Adipocyte (in vitro differentiated cells): ENCODE data around the gene ATP8B4.
"Not testable (repeated sequence)": the region's sequence is repeated elsewhere in the genome, so short reads cannot be mapped to it uniquely, and the experiment has no call there.

ENCODE experiments used
- DNase-seq: peaks from one replicate; pipeline ENCODE4 v3.0.0-alpha.2; 2015; ENCODE audit warnings: low read depth
- H3K27me3 ChIP-seq: replicated peaks from 2 replicates; pipeline ENCODE4 v1.7.0; 2013; ENCODE audit warnings: mild to moderate bottlenecking, low read length, moderate library complexity; ENCODE audit not compliant: control insufficient read depth, insufficient read depth
- H3K36me3 ChIP-seq: 2 replicates; pipeline ENCODE4 v1.7.0; 2013; ENCODE audit warnings: low read length, mild to moderate bottlenecking, moderate library complexity; ENCODE audit not compliant: control insufficient read depth, insufficient read depth, severe bottlenecking
- H3K4me1 ChIP-seq: 2 replicates; pipeline ENCODE4 v1.7.0; 2013; ENCODE audit warnings: mild to moderate bottlenecking, low read length, moderate library complexity; ENCODE audit not compliant: control insufficient read depth, insufficient read depth
- H3K4me3 ChIP-seq: 2 replicates; pipeline ENCODE4 v1.7.0; 2013; ENCODE audit warnings: mild to moderate bottlenecking, low read length, moderate library complexity
- H3K9ac ChIP-seq: 2 replicates; pipeline ENCODE4 v1.7.0; 2013; ENCODE audit warnings: mild to moderate bottlenecking, low read length, moderate library complexity
- H3K9me3 ChIP-seq: 2 replicates; pipeline ENCODE4 v1.7.0; 2013; ENCODE audit warnings: mild to moderate bottlenecking, low read length, moderate library complexity; ENCODE audit not compliant: control insufficient read depth

ATP8B4 gene

DNA sequence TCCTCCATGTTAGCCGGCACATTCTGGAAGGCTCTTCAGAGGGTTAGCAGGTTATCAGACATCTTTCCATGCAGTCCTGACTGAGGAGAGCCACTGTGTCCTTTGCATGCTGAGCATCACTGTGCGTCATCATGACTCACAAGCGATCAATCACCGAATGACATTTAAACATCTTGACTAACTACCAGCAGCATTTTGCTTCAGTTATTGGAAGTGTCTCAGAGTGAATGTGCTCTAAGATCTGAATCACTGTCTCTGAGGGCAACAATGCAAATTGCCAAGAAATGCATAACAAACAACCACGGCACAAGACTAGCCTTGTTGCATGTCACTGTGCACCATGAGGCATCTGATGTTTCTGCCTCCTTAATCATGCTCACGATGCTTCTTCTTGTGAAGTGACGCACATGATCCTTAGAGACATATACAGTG lies 18.3 kb upstream of the ATP8B4 start:
- Histone ChIP-seq H3K4me3 (peak overlapping the region; percentile 47), H3K27me3 (no peaks in the 10 kb centered on the region), H3K36me3 (no peaks in the 10 kb centered on the region), H3K4me1 (peaks cover 43% of the 10 kb centered on the region), H3K9me3 (no peaks in the 10 kb centered on the region), H3K9ac (peak overlapping the region; percentile 74)
- DNase-seq: no peak

DNA sequence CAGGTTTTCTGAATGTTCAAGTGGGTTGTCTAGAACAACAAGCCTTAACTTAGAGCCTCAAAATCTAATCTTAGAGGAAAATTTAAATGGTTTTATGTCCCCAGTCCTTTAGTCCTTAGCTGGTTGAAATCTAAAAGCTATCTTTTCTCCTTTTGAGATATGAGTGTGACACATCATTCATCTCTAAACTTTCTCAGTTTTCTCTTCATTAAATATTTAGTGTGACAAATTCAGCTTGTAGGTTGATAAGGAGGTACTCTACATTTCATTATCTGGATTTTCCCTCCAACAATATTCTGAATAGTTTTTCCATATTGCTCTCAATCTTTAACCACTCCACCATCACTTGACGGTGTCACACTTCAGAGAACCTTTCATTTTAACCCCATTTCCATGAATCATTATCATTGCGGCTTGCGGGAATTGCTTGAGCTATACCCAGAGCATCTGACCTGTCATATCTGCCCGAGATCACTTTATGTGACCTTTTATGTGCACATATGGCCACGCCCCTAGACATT lies 16.1 kb upstream of the ATP8B4 start:
- no peaks in the 10 kb centered on the region for H3K9me3 ChIP-seq
- peak overlapping the region; percentile 74 for H3K9ac ChIP-seq
- no peaks in the 10 kb centered on the region for H3K27me3 ChIP-seq
- no peak for DNase-seq
- no peaks in the 10 kb centered on the region for H3K36me3 ChIP-seq
- peak overlapping the region; percentile 0 for H3K4me3 ChIP-seq
- H3K4me1 ChIP-seq: peaks cover 43% of the 10 kb centered on the region

DNA sequence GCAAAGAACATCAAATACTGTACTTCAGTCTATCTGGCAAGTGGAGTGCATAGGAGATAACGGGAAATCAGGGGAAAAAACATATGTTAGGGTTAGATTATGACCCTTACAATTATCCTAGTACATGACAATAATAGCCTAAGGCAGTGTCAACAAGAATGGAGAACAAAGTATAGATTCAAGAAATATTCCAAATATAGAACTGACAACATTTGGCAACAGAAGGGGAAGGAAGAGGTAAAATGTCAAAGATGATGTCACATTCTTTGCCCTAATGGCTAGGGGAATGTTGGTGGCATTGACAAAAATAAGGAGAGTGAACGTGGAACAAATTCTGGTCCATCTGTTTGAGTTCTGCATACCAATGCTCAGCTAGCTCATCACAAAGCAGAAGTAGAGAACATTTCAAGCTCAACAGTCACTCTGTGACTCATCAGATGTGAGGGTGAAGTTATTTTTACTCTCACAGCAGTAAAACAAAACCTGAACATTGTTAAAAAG lies 15.5 kb upstream of the ATP8B4 start:
- peak overlapping the region; percentile 45 for H3K4me3 ChIP-seq
- peak overlapping the region; percentile 74 for H3K9ac ChIP-seq
- DNase-seq: no peak
- no peaks in the 10 kb centered on the region for H3K9me3 ChIP-seq
- no peaks in the 10 kb centered on the region for H3K27me3 ChIP-seq
- peaks cover 43% of the 10 kb centered on the region for H3K4me1 ChIP-seq
- H3K36me3 ChIP-seq: no peaks in the 10 kb centered on the region

DNA sequence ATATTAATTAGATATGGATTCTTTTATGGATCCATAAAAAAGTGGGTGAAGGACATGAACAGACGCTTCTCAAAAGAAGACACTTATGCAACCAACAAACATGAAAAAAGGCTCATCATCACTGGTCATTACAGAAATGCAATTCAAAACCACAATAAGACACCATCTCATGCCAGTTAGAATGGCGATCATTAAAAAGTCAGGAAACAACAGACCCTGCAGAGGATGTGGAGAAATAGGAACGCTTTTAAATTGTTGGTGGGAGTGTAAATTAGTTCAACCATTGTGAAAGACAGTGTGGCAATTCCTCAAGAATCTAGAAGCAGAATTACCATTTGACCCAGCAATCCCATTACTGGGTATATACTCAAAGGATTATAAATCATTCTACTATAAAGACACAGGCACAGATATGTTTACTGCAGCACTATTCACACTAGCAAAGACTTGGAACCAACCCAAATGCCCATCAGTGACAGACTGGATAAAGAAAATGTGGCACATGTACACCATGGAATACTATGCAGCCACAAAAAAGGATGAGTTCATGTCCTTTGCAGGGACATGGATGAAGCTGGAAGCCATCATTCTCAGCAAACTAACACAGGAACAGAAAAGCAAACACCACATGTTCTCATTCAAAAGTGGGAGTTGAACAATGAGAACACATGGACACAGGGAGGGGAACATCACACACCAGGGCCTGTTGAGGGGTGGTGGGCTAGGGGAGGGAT lies 13.4 kb upstream of the ATP8B4 start:
- DNase-seq, H3K27me3 ChIP-seq, H3K4me3 ChIP-seq, H3K36me3 ChIP-seq, H3K9ac ChIP-seq, H3K9me3 ChIP-seq: not testable (repeated sequence)
- H3K4me1 ChIP-seq: peaks cover 36% of the 10 kb centered on the region

DNA sequence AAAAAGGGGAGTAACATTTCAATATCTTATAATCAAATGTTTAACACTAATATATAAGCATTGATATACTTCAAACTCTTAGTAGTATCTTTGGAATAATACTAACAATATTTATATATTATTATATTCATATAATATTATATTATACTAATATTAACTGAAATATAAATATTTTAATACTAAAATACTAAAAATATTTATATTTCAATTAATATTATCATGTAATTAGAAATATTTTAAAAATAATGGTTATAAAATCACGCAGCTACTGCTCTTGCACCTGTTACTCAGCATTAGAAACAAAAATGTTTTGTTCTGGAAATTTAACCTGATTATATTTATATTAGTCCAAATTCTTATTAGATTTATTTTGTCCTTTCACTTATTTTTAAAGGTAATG lies 12.6 kb upstream of the ATP8B4 start:
- H3K4me3 ChIP-seq: no peak overlapping the region
- H3K27me3 ChIP-seq: no peaks in the 10 kb centered on the region
- DNase-seq: no peak
- H3K4me1 ChIP-seq: peaks cover 30% of the 10 kb centered on the region
- H3K9me3 ChIP-seq: no peaks in the 10 kb centered on the region
- no peaks in the 10 kb centered on the region for H3K36me3 ChIP-seq
- no peak overlapping the region for H3K9ac ChIP-seq

DNA sequence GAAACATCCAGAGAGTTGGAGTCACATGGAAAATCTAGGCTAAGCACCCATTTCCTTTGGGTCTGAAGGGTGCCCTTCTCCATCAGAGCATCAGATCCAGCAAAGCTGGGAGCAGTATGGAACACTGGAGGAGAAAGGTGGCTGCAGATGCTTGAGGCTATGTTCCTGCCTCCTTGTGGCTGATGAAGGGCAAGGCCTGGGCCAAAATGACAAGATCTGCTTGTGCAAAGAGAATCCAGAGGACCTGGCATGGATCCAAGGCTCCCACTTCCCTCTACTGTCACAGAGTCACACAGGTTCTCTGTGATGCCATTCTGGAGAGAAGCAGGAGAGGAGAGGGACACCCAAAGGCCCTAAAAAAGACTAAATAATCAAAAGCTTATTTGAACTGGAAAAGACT lies 9.2 kb upstream of the ATP8B4 start:
- no peak for DNase-seq
- no peaks in the 10 kb centered on the region for H3K27me3 ChIP-seq
- H3K4me1 ChIP-seq: peaks cover 7% of the 10 kb centered on the region
- H3K9ac ChIP-seq: no peak overlapping the region
- H3K4me3 ChIP-seq: no peak overlapping the region
- peaks cover 9% of the 10 kb centered on the region for H3K9me3 ChIP-seq
- H3K36me3 ChIP-seq: no peaks in the 10 kb centered on the region

DNA sequence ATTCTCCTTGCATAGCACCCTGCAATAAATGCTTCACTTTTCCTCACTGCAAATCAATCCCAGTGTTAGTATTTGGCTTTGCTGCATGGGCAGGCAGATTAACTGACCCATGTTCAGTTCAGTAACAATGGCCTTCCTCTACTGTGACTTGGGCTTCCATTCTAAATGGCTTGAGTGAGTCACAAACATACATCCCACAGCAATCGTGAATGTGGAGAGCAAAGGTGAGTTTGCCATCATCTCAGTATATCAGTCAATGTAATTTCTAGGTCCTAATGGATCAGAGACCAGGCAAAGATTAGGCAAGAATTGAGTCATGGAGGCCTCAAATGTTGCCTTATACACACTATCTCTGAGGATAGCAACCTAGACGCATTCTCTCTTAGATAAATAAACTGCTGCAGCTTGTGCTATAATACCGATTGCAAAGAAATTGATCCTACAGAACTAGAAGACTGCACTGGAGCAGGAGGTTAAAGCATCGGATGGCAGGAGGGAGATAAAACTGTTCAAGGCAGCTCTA lies 8.3 kb upstream of the ATP8B4 start:
- Histone ChIP-seq H3K4me1 (peaks cover 7% of the 10 kb centered on the region), H3K4me3 (no peak overlapping the region), H3K27me3 (no peaks in the 10 kb centered on the region), H3K9ac (no peak overlapping the region), H3K36me3 (no peaks in the 10 kb centered on the region), H3K9me3 (peaks cover 9% of the 10 kb centered on the region)
- no peak for DNase-seq

DNA sequence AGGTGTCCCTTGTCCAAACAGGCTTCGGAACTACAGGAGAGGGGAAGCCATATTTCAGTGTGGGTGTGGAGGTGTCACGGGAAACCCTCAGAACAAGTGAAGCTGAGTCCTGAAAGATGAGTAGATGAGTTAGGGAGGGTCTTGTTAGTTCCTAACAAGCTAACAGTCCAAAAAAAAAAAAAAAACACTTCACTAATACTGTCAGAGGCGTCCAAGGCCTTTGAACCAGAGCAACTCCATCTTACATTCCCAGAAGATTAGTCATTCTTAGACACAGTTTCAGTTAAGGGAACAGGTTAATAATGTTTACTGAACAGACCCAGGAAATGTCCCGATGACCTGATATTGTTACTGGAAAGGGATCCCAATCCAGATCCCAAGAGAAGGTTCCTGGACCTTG lies 7.0 kb upstream of the ATP8B4 start:
- Histone ChIP-seq H3K27me3 (no peaks in the 10 kb centered on the region), H3K4me1 (peaks cover 7% of the 10 kb centered on the region), H3K36me3 (no peaks in the 10 kb centered on the region), H3K4me3 (no peak overlapping the region), H3K9me3 (peaks cover 9% of the 10 kb centered on the region), H3K9ac (no peak overlapping the region)
- no peak for DNase-seq

DNA sequence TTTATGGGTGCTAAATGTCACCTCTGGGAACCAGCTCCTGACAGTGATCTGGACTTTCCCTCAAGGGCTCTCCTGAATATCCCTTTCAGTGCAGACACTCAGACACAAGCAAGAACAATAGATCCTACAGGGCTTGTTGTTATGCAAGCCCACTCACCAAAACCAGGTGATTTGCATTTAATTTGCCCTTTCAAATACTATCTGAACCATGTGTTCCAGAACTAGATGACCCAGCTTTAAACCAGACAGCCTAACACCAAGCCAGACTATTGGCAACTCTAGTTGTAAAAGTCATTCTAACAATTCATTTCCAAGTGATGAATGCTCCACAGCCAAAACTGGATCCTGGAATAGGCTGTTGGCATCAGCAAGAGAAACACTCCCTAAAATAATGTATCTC lies 5.6 kb upstream of the ATP8B4 start:
- no peak for DNase-seq
- H3K9ac ChIP-seq: no peak overlapping the region
- no peaks in the 10 kb centered on the region for H3K27me3 ChIP-seq
- H3K4me3 ChIP-seq: no peak overlapping the region
- no peaks in the 10 kb centered on the region for H3K36me3 ChIP-seq
- H3K9me3 ChIP-seq: peaks cover 9% of the 10 kb centered on the region
- H3K4me1 ChIP-seq: peaks cover 7% of the 10 kb centered on the region

DNA sequence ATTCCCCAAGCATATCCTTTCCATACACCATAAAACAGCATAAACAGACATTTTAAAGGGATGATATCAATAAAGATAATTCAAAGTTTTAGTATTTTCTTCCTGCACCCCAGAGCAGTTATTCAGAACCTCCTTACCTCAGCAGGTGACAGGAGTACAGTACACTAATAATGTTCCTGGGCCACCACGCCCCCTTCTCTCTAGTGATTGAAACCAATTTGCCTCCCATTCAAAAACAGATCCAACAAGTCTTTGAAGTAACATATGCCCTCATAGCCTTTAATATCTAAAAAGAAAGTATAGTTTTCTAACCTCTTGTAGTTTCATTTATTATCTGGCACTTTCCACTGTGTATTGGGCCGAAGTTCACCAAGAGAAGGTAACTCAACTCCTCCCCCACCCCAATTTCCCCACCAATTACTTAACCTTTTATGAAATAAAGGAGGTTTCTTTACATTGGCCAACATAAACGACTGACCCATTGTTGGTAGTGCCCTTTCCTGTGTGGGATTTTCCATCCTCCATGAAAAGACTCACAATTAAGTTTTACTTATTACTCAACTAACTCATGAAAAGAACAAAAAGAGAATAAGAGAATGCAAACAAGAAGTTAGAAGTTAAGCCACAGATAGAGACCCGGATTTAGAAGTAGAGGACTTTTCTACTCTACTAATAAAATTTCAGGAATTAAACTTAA lies 5.0 kb upstream of the ATP8B4 start:
- peaks cover 9% of the 10 kb centered on the region for H3K9me3 ChIP-seq
- no peak for DNase-seq
- H3K9ac ChIP-seq: no peak overlapping the region
- H3K4me3 ChIP-seq: no peak overlapping the region
- no peaks in the 10 kb centered on the region for H3K27me3 ChIP-seq
- no peaks in the 10 kb centered on the region for H3K36me3 ChIP-seq
- H3K4me1 ChIP-seq: peaks cover 7% of the 10 kb centered on the region

DNA sequence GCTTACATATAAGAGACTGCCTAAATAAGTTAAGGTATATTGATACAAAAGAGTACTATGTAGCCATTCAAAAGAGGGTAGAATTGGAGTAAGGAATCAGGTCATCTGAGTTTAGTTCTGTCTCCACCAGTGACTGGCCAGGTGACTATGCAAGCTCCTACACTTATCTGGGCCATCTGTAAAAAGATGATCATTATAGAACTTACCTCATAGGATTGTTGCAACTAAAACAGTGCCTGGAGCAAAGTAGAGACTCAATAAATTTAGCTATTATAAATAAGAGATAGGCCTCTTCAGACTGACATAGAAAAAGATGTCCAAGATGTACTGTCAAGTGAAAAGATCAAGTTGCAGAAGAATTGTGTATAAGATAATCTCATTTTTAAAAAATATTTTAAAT lies 1.7 kb upstream of the ATP8B4 start:
- H3K36me3 ChIP-seq: no peaks in the 10 kb centered on the region
- no peak for DNase-seq
- peaks cover 7% of the 10 kb centered on the region for H3K4me1 ChIP-seq
- no peak overlapping the region for H3K4me3 ChIP-seq
- H3K9me3 ChIP-seq: peaks cover 9% of the 10 kb centered on the region
- no peak overlapping the region for H3K9ac ChIP-seq
- no peaks in the 10 kb centered on the region for H3K27me3 ChIP-seq
